HL-60/S4 (cell line): ENCODE results near the gene SP8.
"Not testable (repeated sequence)": the region's sequence is repeated elsewhere in the genome, so short reads cannot be mapped to it uniquely, and the experiment has no call there.

Source experiments
- in situ Hi-C: fragments of 300-500 bp; cut with MboI; formaldehyde crosslinking; loops from 2 replicates; pipeline ENCODE4 v1.14.3; 2022; ENCODE audit warnings: low sequenced_read_pairs

The SP8 gene

GRCh38 chr7:20786779-20787659 lies at the start of gene SP8:
Gene SP8, minus strand, starts transcription at chr7:20786886. Its CDS starts 88 bp downstream, at chr7:20786798.
- in situ Hi-C loops = no loop called here

- in situ Hi-C loops = not testable (repeated sequence)
These were observed 49.7 kb upstream of the SP8 start for GRCh38 chr7:20836424-20836823.

GRCh38 chr7:20835111-20835750 lies 48.5 kb upstream of the SP8 start:
- in situ Hi-C loops = no loop called here

- in situ Hi-C loops = no loop called here
These were observed 48.0 kb upstream of the SP8 start for GRCh38 chr7:20834656-20835055.

GRCh38 chr7:20831956-20832355 lies 45.3 kb upstream of the SP8 start:
- in situ Hi-C loops = no loop called here

- in situ Hi-C loops = no loop called here
These were observed 44.8 kb upstream of the SP8 start for GRCh38 chr7:20831451-20831850.

GRCh38 chr7:20828947-20829346 lies 42.3 kb upstream of the SP8 start:
- in situ Hi-C loops = no loop called here

- in situ Hi-C loops = no loop called here
These were observed 40.5 kb upstream of the SP8 start for GRCh38 chr7:20827172-20827571.

- in situ Hi-C loops = no loop called here
These were observed 39.6 kb upstream of the SP8 start for GRCh38 chr7:20826243-20826642.

GRCh38 chr7:20825555-20825954 lies 38.9 kb upstream of the SP8 start:
- in situ Hi-C loops = no loop called here

GRCh38 chr7:20821390-20821789 lies 34.7 kb upstream of the SP8 start:
- in situ Hi-C loops = not testable (repeated sequence)

GRCh38 chr7:20816372-20816959 lies 29.8 kb upstream of the SP8 start:
- in situ Hi-C loops = no loop called here

GRCh38 chr7:20804345-20804744 lies 17.7 kb upstream of the SP8 start:
- in situ Hi-C loops = no loop called here

GRCh38 chr7:20799566-20800366 lies 13.1 kb upstream of the SP8 start:
- in situ Hi-C loops = no loop called here

- in situ Hi-C loops = no loop called here
These were observed 12.0 kb upstream of the SP8 start for GRCh38 chr7:20798694-20799121.

GRCh38 chr7:20798081-20798693 lies 11.5 kb upstream of the SP8 start:
- in situ Hi-C loops = no loop called here

- in situ Hi-C loops = no loop called here
These were observed 10.9 kb upstream of the SP8 start for GRCh38 chr7:20797462-20798080.

GRCh38 chr7:20797042-20797461 lies 10.4 kb upstream of the SP8 start:
- in situ Hi-C loops = no loop called here

GRCh38 chr7:20796500-20796899 lies 9.8 kb upstream of the SP8 start:
- in situ Hi-C loops = no loop called here

- in situ Hi-C loops = no loop called here
These were observed 9.2 kb upstream of the SP8 start for GRCh38 chr7:20795881-20796280.
